ENCODE results near the gene RBM18. TPM values are rescaled to one million over a fixed set of nuclear protein-coding genes. Genes with fewer than 3 reads are reported as not detected.

RBM18 gene
- total RNA-seq, 3 donors from 2014 or later (not counting 1 experiment from before 2014, with no cell fraction given) = 24.9 to 30.9 (median 29.7) TPM

- WGBS (ENCODE audit: insufficient coverage) = 45% methylated on average over 20 of the region's 20 CpGs
- H3K27me3 ChIP-seq (ENCODE audit: control insufficient read depth, insufficient read depth, low read length) = peaks cover 22% of the 10 kb centered on the region
- no peaks in the 10 kb centered on the region for H3K9me3 Mint-ChIP-seq
- no peaks in the 10 kb centered on the region for H3K9me3 ChIP-seq (ENCODE audit: control insufficient read depth, insufficient read depth, low read length)
- no peaks in the 10 kb centered on the region for H3K36me3 ChIP-seq (ENCODE audit: control insufficient read depth, insufficient read depth, low read length)
- DNase-seq = no peak
- no peak for TF ChIP-seq CTCF (IDR thresholded peaks at IDR 0.05)
- no peaks in the 10 kb centered on the region for H3K36me3 Mint-ChIP-seq
- ATAC-seq = no peak
- no peak overlapping the region for H3K4me3 ChIP-seq (ENCODE audit: low read length)
- H3K4me3 Mint-ChIP-seq = peak overlapping the region; percentile 69
- peak overlapping the region in 1 of 2 donors; percentile 67 for H3K27ac Mint-ChIP-seq
- intact Hi-C loops (cut with micrococcal nuclease) = no loop called here
- H3K4me1 Mint-ChIP-seq = peaks cover 4 to 17% of the 10 kb centered on the region in 2 donors
- peaks cover 47 to 48% of the 10 kb centered on the region in 2 donors for H3K27me3 Mint-ChIP-seq (ENCODE audit: low read depth in 2 of 2)
- H3K4me1 ChIP-seq (ENCODE audit: control insufficient read depth, insufficient read depth, low read length) = peaks cover 10% of the 10 kb centered on the region
- H3K27ac ChIP-seq (ENCODE audit: low read length) = no peak overlapping the region
These were observed 51.5 kb downstream of the RBM18 start for GRCh38 chr9:122213102-122213588.

GRCh38 chr9:122212473-122213004 is 52.1 kb downstream of the RBM18 start:
- 90% methylated on average over 7 of the region's 7 CpGs for WGBS (ENCODE audit: insufficient coverage)
- peak overlapping the region; percentile 69 for H3K4me3 Mint-ChIP-seq
- ATAC-seq (no peak), DNase-seq (no peak)
- Histone ChIP-seq H3K36me3 (ENCODE audit: control insufficient read depth, insufficient read depth, low read length) (no peaks in the 10 kb centered on the region), H3K4me3 (ENCODE audit: low read length) (no peak overlapping the region), H3K27me3 (ENCODE audit: control insufficient read depth, insufficient read depth, low read length) (peaks cover 22% of the 10 kb centered on the region), H3K27ac (ENCODE audit: low read length) (no peak overlapping the region), H3K4me1 (ENCODE audit: control insufficient read depth, insufficient read depth, low read length) (peaks cover 10% of the 10 kb centered on the region), H3K9me3 (ENCODE audit: control insufficient read depth, insufficient read depth, low read length) (no peaks in the 10 kb centered on the region)
- TF ChIP-seq CTCF (IDR thresholded peaks at IDR 0.05) = no peak
- intact Hi-C loops (cut with micrococcal nuclease) = no loop called here
- H3K36me3 Mint-ChIP-seq = no peaks in the 10 kb centered on the region
- H3K27ac Mint-ChIP-seq = no peak overlapping the region
- H3K9me3 Mint-ChIP-seq = no peaks in the 10 kb centered on the region
- H3K27me3 Mint-ChIP-seq (ENCODE audit: low read depth in 2 of 2) = peaks cover 42% of the 10 kb centered on the region in 2 donors
- peaks cover 4 to 14% of the 10 kb centered on the region in 2 donors for H3K4me1 Mint-ChIP-seq

- H3K4me3 Mint-ChIP-seq = no peak overlapping the region
- H3K27me3 Mint-ChIP-seq (ENCODE audit: low read depth in 2 of 2) = peaks cover 16 to 19% of the 10 kb centered on the region in 2 donors
- no peak for TF ChIP-seq CTCF (IDR thresholded peaks at IDR 0.05)
- Histone ChIP-seq H3K9me3 (ENCODE audit: control insufficient read depth, insufficient read depth, low read length) (no peaks in the 10 kb centered on the region), H3K4me1 (ENCODE audit: control insufficient read depth, insufficient read depth, low read length) (peaks cover 10% of the 10 kb centered on the region), H3K27ac (ENCODE audit: low read length) (no peak overlapping the region), H3K27me3 (ENCODE audit: control insufficient read depth, insufficient read depth, low read length) (peaks cover 21% of the 10 kb centered on the region), H3K4me3 (ENCODE audit: low read length) (no peak overlapping the region), H3K36me3 (ENCODE audit: control insufficient read depth, insufficient read depth, low read length) (no peaks in the 10 kb centered on the region)
- 92% methylated on average over 12 of the region's 12 CpGs for WGBS (ENCODE audit: insufficient coverage)
- DNase-seq (no peak), ATAC-seq (no peak)
- no peaks in the 10 kb centered on the region for H3K36me3 Mint-ChIP-seq
- no peaks in the 10 kb centered on the region for H3K9me3 Mint-ChIP-seq
- H3K27ac Mint-ChIP-seq = no peak overlapping the region
- H3K4me1 Mint-ChIP-seq = peaks cover 2 to 11% of the 10 kb centered on the region in 2 donors
- intact Hi-C loops (cut with micrococcal nuclease) = no loop called here
These were observed 55.2 kb downstream of the RBM18 start for GRCh38 chr9:122209451-122209850.

GRCh38 chr9:122207096-122207495 is 57.5 kb downstream of the RBM18 start:
- H3K36me3 Mint-ChIP-seq = no peaks in the 10 kb centered on the region
- peaks cover 0 to 5% of the 10 kb centered on the region in 2 donors for H3K27me3 Mint-ChIP-seq (ENCODE audit: low read depth in 2 of 2)
- no peaks in the 10 kb centered on the region for H3K4me1 ChIP-seq (ENCODE audit: control insufficient read depth, insufficient read depth, low read length)
- H3K27ac Mint-ChIP-seq = no peak overlapping the region
- intact Hi-C loops (cut with micrococcal nuclease) = no loop called here
- TF ChIP-seq CTCF (IDR thresholded peaks at IDR 0.05) = no peak
- peaks cover 4% of the 10 kb centered on the region for H3K27me3 ChIP-seq (ENCODE audit: control insufficient read depth, insufficient read depth, low read length)
- H3K4me3 ChIP-seq (ENCODE audit: low read length) = no peak overlapping the region
- DNase-seq (no peak), ATAC-seq (no peak)
- H3K27ac ChIP-seq (ENCODE audit: low read length) = no peak overlapping the region
- H3K9me3 Mint-ChIP-seq = no peaks in the 10 kb centered on the region
- 94% methylated on average over 9 of the region's 9 CpGs for WGBS (ENCODE audit: insufficient coverage)
- no peaks in the 10 kb centered on the region for H3K4me1 Mint-ChIP-seq
- H3K9me3 ChIP-seq (ENCODE audit: control insufficient read depth, insufficient read depth, low read length) = no peaks in the 10 kb centered on the region
- H3K36me3 ChIP-seq (ENCODE audit: control insufficient read depth, insufficient read depth, low read length) = no peaks in the 10 kb centered on the region
- H3K4me3 Mint-ChIP-seq = no peak overlapping the region

All from natural killer cell (primary cell).